ENCODE data around the gene POU2AF1. TPM values are rescaled to one million over a fixed set of nuclear protein-coding genes. Genes with fewer than 3 reads are reported as not detected.

The POU2AF1 gene
- total RNA-seq, 2 donors from 2014 or later = 1.6 to 10.5 TPM

- Mint-ChIP-seq H3K4me3 (no peak overlapping the region), H3K36me3 (ENCODE audit: low read depth) (no peaks in the 10 kb centered on the region), H3K27me3 (peaks cover 5% of the 10 kb centered on the region), H3K27ac (no peak overlapping the region), H3K4me1 (no peaks in the 10 kb centered on the region)
- ATAC-seq (no peak), DNase-seq (no peak)
- no peaks in the 10 kb centered on the region for H3K9me3 ChIP-seq (ENCODE audit: control insufficient read depth, low read length, poor library complexity, severe bottlenecking)
Observed at GRCh38 chr11:111352231-111352746, 26.8 kb downstream of the POU2AF1 start.

- Mint-ChIP-seq H3K27ac (no peak overlapping the region), H3K36me3 (ENCODE audit: low read depth) (no peaks in the 10 kb centered on the region), H3K4me3 (no peak overlapping the region), H3K27me3 (peaks cover 11% of the 10 kb centered on the region), H3K4me1 (no peaks in the 10 kb centered on the region)
- no peaks in the 10 kb centered on the region for H3K9me3 ChIP-seq (ENCODE audit: control insufficient read depth, low read length, poor library complexity, severe bottlenecking)
- ATAC-seq (no peak), DNase-seq (no peak)
Observed at GRCh38 chr11:111351374-111352055, 27.6 kb downstream of the POU2AF1 start.

- H3K4me3 Mint-ChIP-seq = no peak overlapping the region
- peaks cover 18% of the 10 kb centered on the region for H3K27me3 Mint-ChIP-seq
Observed at GRCh38 chr11:111350811-111351210, 28.3 kb downstream of the POU2AF1 start.

GRCh38 chr11:111349191-111349695 is 29.8 kb downstream of the POU2AF1 start:
- Mint-ChIP-seq H3K4me3 (no peak overlapping the region), H3K27me3 (peaks cover 21% of the 10 kb centered on the region), H3K4me1 (no peaks in the 10 kb centered on the region), H3K27ac (no peak overlapping the region), H3K36me3 (ENCODE audit: low read depth) (no peaks in the 10 kb centered on the region)
- ATAC-seq = no peak
- H3K9me3 ChIP-seq (ENCODE audit: control insufficient read depth, low read length, poor library complexity, severe bottlenecking) = no peaks in the 10 kb centered on the region
- DNase-seq = no peak

More at GRCh38 chr11:111350811-111351210, 28.3 kb downstream of the POU2AF1 start:
- Mint-ChIP-seq H3K27ac (no peak overlapping the region), H3K4me1 (no peaks in the 10 kb centered on the region), H3K36me3 (ENCODE audit: low read depth) (no peaks in the 10 kb centered on the region)
- no peaks in the 10 kb centered on the region for H3K9me3 ChIP-seq (ENCODE audit: control insufficient read depth, low read length, poor library complexity, severe bottlenecking)
- DNase-seq (no peak), ATAC-seq (no peak)

GRCh38 chr11:111348147-111348546 is 30.9 kb downstream of the POU2AF1 start:
- Mint-ChIP-seq H3K36me3 (ENCODE audit: low read depth) (no peaks in the 10 kb centered on the region), H3K27ac (no peak overlapping the region), H3K27me3 (peaks cover 21% of the 10 kb centered on the region), H3K4me3 (no peak overlapping the region), H3K4me1 (no peaks in the 10 kb centered on the region)
- no peaks in the 10 kb centered on the region for H3K9me3 ChIP-seq (ENCODE audit: control insufficient read depth, low read length, poor library complexity, severe bottlenecking)
- ATAC-seq (no peak), DNase-seq (no peak)

GRCh38 chr11:111347723-111348115 is 31.4 kb downstream of the POU2AF1 start:
- Mint-ChIP-seq H3K4me3 (no peak overlapping the region), H3K27me3 (peaks cover 21% of the 10 kb centered on the region), H3K4me1 (no peaks in the 10 kb centered on the region), H3K36me3 (ENCODE audit: low read depth) (no peaks in the 10 kb centered on the region), H3K27ac (no peak overlapping the region)
- DNase-seq (no peak), ATAC-seq (no peak)
- no peaks in the 10 kb centered on the region for H3K9me3 ChIP-seq (ENCODE audit: control insufficient read depth, low read length, poor library complexity, severe bottlenecking)

- Mint-ChIP-seq H3K36me3 (ENCODE audit: low read depth) (no peaks in the 10 kb centered on the region), H3K27ac (no peak overlapping the region), H3K4me3 (no peak overlapping the region), H3K27me3 (peaks cover 21% of the 10 kb centered on the region), H3K4me1 (no peaks in the 10 kb centered on the region)
- no peak for DNase-seq
- no peaks in the 10 kb centered on the region for H3K9me3 ChIP-seq (ENCODE audit: control insufficient read depth, low read length, poor library complexity, severe bottlenecking)
- ATAC-seq = no peak
Observed at GRCh38 chr11:111347002-111347722, 31.9 kb downstream of the POU2AF1 start.

- no peak overlapping the region for H3K4me3 Mint-ChIP-seq
- DNase-seq (no peak), ATAC-seq (no peak)
- H3K4me1 Mint-ChIP-seq = no peaks in the 10 kb centered on the region
- H3K9me3 ChIP-seq (ENCODE audit: control insufficient read depth, low read length, poor library complexity, severe bottlenecking) = no peaks in the 10 kb centered on the region
- H3K36me3 Mint-ChIP-seq (ENCODE audit: low read depth) = no peaks in the 10 kb centered on the region
- peaks cover 17% of the 10 kb centered on the region for H3K27me3 Mint-ChIP-seq
- H3K27ac Mint-ChIP-seq = no peak overlapping the region
Observed at GRCh38 chr11:111344032-111344431, 35.0 kb downstream of the POU2AF1 start.

- Mint-ChIP-seq H3K27me3 (peaks cover 17% of the 10 kb centered on the region), H3K4me1 (no peaks in the 10 kb centered on the region), H3K36me3 (ENCODE audit: low read depth) (no peaks in the 10 kb centered on the region), H3K4me3 (no peak overlapping the region), H3K27ac (no peak overlapping the region)
- no peaks in the 10 kb centered on the region for H3K9me3 ChIP-seq (ENCODE audit: control insufficient read depth, low read length, poor library complexity, severe bottlenecking)
- ATAC-seq (no peak), DNase-seq (no peak)
Observed at GRCh38 chr11:111342329-111342728, 36.7 kb downstream of the POU2AF1 start.

- ATAC-seq = no peak
- Mint-ChIP-seq H3K4me3 (no peak overlapping the region), H3K36me3 (ENCODE audit: low read depth) (peaks cover 2% of the 10 kb centered on the region), H3K4me1 (no peaks in the 10 kb centered on the region), H3K27me3 (peaks cover 6% of the 10 kb centered on the region), H3K27ac (no peak overlapping the region)
- DNase-seq = no peak
- H3K9me3 ChIP-seq (ENCODE audit: control insufficient read depth, low read length, poor library complexity, severe bottlenecking) = no peaks in the 10 kb centered on the region
Observed at GRCh38 chr11:111339758-111340388, 39.2 kb downstream of the POU2AF1 start.

- H3K36me3 Mint-ChIP-seq (ENCODE audit: low read depth) = peaks cover 6% of the 10 kb centered on the region
- no peak overlapping the region for H3K27ac Mint-ChIP-seq
- H3K27me3 Mint-ChIP-seq = peaks cover 20% of the 10 kb centered on the region
- no peaks in the 10 kb centered on the region for H3K9me3 ChIP-seq (ENCODE audit: control insufficient read depth, low read length, poor library complexity, severe bottlenecking)
- H3K4me1 Mint-ChIP-seq = no peaks in the 10 kb centered on the region
- no peak for DNase-seq
- H3K4me3 Mint-ChIP-seq = no peak overlapping the region
- no peak for ATAC-seq
Observed at GRCh38 chr11:111336582-111337256, 42.4 kb downstream of the POU2AF1 start.

GRCh38 chr11:111336062-111336461 is 43.0 kb downstream of the POU2AF1 start:
- H3K36me3 Mint-ChIP-seq (ENCODE audit: low read depth) = peaks cover 6% of the 10 kb centered on the region
- no peak overlapping the region for H3K27ac Mint-ChIP-seq
- no peak overlapping the region for H3K4me3 Mint-ChIP-seq
- no peak for ATAC-seq
- DNase-seq = no peak
- no peaks in the 10 kb centered on the region for H3K4me1 Mint-ChIP-seq
- H3K9me3 ChIP-seq (ENCODE audit: control insufficient read depth, low read length, poor library complexity, severe bottlenecking) = no peaks in the 10 kb centered on the region
- peaks cover 20% of the 10 kb centered on the region for H3K27me3 Mint-ChIP-seq

- ATAC-seq (no peak), DNase-seq (no peak)
- H3K4me1 Mint-ChIP-seq = no peaks in the 10 kb centered on the region
- no peaks in the 10 kb centered on the region for H3K9me3 ChIP-seq (ENCODE audit: control insufficient read depth, low read length, poor library complexity, severe bottlenecking)
- peaks cover 6% of the 10 kb centered on the region for H3K36me3 Mint-ChIP-seq (ENCODE audit: low read depth)
- H3K27ac Mint-ChIP-seq = no peak overlapping the region
- H3K4me3 Mint-ChIP-seq = no peak overlapping the region
- peaks cover 20% of the 10 kb centered on the region for H3K27me3 Mint-ChIP-seq
Observed at GRCh38 chr11:111335549-111335948, 43.5 kb downstream of the POU2AF1 start.

Measured in T-helper 17 cell (primary cell).